GM12865 (cell line): ENCODE data around the gene DBI.

Source experiments
- DNase-seq: peaks from one replicate; pipeline ENCODE4 v3.0.0; 2010; ENCODE audit warnings: low read depth
- H3K4me3 ChIP-seq: 2 replicates; pipeline ENCODE4 v1.5.1; 2011; ENCODE audit warnings: mild to moderate bottlenecking, low read depth, low read length, control low read depth
- CTCF ChIP-seq: IDR thresholded peaks from 2 replicates; pipeline ENCODE4 v1.5.1; 2011; ENCODE audit warnings: low read length, control low read depth, low read depth, inconsistent platforms; ENCODE audit not compliant: insufficient read depth; ENCODE audit errors: missing control alignments

DBI gene

GRCh38 chr2:119364798-119365197 lies 2.0 kb upstream of the DBI start:
- no peak for TF ChIP-seq CTCF
- DNase-seq = no peak
- H3K4me3 ChIP-seq = peak overlapping the region; percentile 97

DNA sequence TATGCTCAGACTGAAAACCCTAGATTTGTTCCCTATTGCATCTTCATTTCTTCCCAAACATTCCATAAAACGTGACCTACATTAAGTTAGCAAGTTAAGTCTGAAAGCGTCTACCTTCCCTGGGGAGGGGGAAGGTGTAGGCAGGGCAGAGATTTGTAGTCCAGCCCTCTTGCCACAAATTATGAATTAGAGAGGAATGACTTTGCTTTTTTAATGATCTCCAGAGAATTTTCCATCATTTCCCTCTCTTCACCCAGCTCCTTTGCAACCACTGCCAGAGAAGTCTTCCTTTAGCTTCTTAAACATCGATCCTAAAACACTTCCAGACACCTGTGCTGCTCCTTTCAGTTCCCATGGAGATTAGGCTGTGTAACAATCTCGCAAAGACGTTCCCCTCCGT lies 1.3 kb upstream of the DBI start:
- H3K4me3 ChIP-seq = peak overlapping the region; percentile 97
- no peak for DNase-seq
- TF ChIP-seq CTCF = no peak

DNA sequence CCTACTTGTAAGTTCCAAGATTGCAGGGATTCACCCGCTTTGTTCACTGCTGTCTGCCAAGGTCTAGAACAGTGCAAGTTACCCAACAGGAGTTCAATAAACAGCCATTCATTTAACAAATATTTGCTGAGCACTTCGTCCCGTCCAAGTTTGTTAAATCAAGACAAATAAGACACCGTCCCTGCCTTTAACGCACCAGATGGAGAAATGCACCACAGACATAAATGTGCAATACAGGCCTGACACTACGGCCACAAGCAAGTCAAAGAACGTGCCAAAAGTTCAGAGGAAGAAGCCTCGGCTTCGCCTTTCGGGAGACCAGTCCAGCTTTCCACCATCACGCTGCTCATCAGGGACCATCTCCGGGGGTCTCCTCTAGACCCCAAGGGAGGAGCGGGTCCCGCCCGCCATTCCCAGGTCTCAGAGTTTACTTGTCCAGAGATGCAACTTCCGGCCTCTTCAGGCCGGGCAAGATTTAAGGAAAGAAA lies 572 bp upstream of the DBI start:
- TF ChIP-seq CTCF = no peak
- peak overlapping the region; percentile 97 for H3K4me3 ChIP-seq
- DNase-seq = peak; percentile 30

DNA sequence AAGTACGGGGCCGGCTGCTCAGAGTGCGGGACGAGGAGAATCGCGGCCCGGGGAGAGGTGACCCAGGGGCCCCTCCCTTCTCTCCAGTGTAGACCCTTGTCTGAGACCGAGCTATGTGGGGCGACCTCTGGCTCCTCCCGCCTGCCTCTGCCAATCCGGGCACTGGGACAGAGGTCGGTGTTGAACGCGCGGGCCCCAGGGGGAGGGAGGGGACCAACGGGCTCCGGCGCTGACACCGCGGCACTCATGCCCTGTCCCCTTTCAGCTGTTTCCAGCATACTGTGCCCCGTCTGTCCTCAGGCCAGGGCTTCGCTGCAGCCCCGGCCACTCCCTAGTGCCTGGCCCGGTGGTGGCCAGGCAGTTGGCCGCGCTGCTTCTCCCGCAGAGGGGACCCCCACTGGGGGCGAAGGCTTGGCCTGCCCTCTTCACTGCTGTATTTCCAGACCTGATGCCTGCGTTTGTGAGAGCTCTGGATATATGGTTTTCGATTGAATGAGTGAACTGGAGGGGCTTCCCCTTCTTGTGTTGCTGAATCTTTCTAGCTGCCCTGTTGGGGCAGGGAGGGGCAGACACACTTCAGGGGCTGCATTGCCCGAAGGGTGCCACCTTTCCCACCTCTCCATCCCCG lies 809 bp downstream of the DBI start:
- DNase-seq = peak; percentile 64
- peak overlapping the region; percentile 91 for H3K4me3 ChIP-seq
- no peak for TF ChIP-seq CTCF

DNA sequence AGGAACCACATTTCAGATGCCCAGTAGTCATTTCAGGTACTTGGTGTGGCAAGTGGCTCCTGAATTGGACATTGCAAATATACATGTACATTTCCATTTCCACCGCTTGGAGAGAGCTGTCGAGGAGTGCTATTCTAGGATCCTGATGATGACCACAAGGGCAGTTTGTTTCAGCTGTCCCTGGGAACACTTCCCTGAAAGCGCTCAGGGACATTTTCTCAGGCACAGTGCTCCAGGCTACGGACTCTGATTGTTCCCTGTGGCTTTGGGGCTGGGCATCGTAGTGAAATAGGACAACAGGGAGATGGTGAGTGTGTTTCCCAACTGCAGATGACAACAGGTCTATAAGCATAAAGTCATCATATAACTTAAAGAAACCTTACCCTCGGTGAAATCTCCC lies 3.1 kb downstream of the DBI start:
- no peak for TF ChIP-seq CTCF
- H3K4me3 ChIP-seq = no peak overlapping the region

DNA sequence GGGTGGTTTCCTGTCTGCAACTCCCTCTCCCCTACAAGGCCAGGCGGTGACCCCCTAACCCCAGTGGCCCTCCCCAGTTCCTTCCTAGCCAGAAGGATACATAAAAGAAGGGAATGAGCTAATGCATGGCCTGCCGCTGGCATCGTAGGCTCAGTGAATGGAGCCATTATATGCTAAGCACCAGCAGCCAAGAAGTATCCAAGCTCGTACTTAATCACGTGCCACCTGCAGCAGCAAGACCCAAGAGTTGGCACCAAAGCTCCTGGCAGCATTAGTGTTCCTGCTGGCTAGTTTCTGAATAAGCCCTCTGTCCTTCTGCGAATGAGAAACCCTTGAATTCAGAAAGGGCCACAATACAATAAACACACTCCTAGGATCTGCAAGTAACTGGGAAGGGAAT lies 4.3 kb downstream of the DBI start:
- DNase-seq = no peak
- no peak for TF ChIP-seq CTCF
- no peak overlapping the region for H3K4me3 ChIP-seq

More for the DNA sequence above, 3.1 kb downstream of the DBI start:
- no peak for DNase-seq
